ENCODE measurements around the gene ACVR1.
"Not testable (repeated sequence)": the region's sequence is repeated elsewhere in the genome, so short reads cannot be mapped to it uniquely, and the experiment has no call there.

ACVR1 gene

GRCh38 chr2:157748371-157749142 is 127.6 kb downstream of the ACVR1 start:
- DNase-seq: no peak

- no peak for DNase-seq
Observed at GRCh38 chr2:157747695-157748370, 128.3 kb downstream of the ACVR1 start.

GRCh38 chr2:157747280-157747679 is 128.8 kb downstream of the ACVR1 start:
- no peak for DNase-seq

- no peak for DNase-seq
Observed at GRCh38 chr2:157746234-157746950, 129.7 kb downstream of the ACVR1 start.

- DNase-seq: no peak
Observed at GRCh38 chr2:157744571-157745076, 131.5 kb downstream of the ACVR1 start.

- no peak for DNase-seq
Observed at GRCh38 chr2:157743051-157743450, 133.1 kb downstream of the ACVR1 start.

GRCh38 chr2:157741819-157742484 is 134.2 kb downstream of the ACVR1 start:
- no peak for DNase-seq

- DNase-seq: no peak
Observed at GRCh38 chr2:157737656-157738055, 138.5 kb downstream of the ACVR1 start.

GRCh38 chr2:157735532-157735931 is 140.6 kb downstream of the ACVR1 start:
- no peak for DNase-seq

- no peak for DNase-seq
Observed at GRCh38 chr2:157733263-157733662, 142.9 kb downstream of the ACVR1 start.

GRCh38 chr2:157732596-157732995 is 143.5 kb downstream of the ACVR1 start:
- DNase-seq: no peak

GRCh38 chr2:157727693-157728092 is 148.4 kb downstream of the ACVR1 start:
- no peak for DNase-seq

GRCh38 chr2:157726946-157727345 is 149.2 kb downstream of the ACVR1 start:
- no peak for DNase-seq

GRCh38 chr2:157725846-157726245 is 150.3 kb downstream of the ACVR1 start:
- DNase-seq: no peak

- no peak for DNase-seq
Observed at GRCh38 chr2:157722580-157723234, 153.4 kb downstream of the ACVR1 start.

- no peak for DNase-seq
Observed at GRCh38 chr2:157720504-157720903, 155.6 kb downstream of the ACVR1 start.

- DNase-seq: not testable (repeated sequence)
Observed at GRCh38 chr2:157704653-157705052, 171.5 kb downstream of the ACVR1 start.

- not testable (repeated sequence) for DNase-seq
Observed at GRCh38 chr2:157704148-157704547, 172.0 kb downstream of the ACVR1 start.

GRCh38 chr2:157699806-157700205 is 176.3 kb downstream of the ACVR1 start:
- DNase-seq: no peak

- no peak for DNase-seq
Observed at GRCh38 chr2:157699009-157699408, 177.1 kb downstream of the ACVR1 start.

GRCh38 chr2:157698430-157698829 is 177.7 kb downstream of the ACVR1 start:
- no peak for DNase-seq

- no peak for DNase-seq
Observed at GRCh38 chr2:157696036-157696435, 180.1 kb downstream of the ACVR1 start.
